GM12878 (cell line): Measurements from ENCODE around the gene NONO. TPM values are rescaled to one million over a fixed set of nuclear protein-coding genes. Genes with fewer than 3 reads are reported as not detected.

Source experiments
- ATAC-seq: fragments of 200-7000 bp; cut with Tn5 transposase; 3 replicates; pipeline ENCODE4 v1.9.1; 2020; ENCODE audit warnings: mild to moderate bottlenecking, moderate library complexity
- BruUV-seq: library from RNA; stranded (reverse); fragments of 400-500 nt; replicated peaks from 2 replicates; lab custom pipeline; 2021; lab: Mats Ljungman, UMichigan
- CTCF ChIA-PET: fragments of 300-600 bp; sonication (Branson Sonifier 250); formaldehyde crosslinking; extraction: SDS; loops from one replicate; lab custom pipeline; 2021; ENCODE audit warnings: inconsistent platforms; lab: Yijun Ruan, JAX
- POLR2A ChIA-PET: fragments of 350-600 bp; formaldehyde crosslinking; extraction: SDS; loops from one replicate; lab custom pipeline; 2021; ENCODE audit warnings: inconsistent platforms; lab: Charles Lee
- RAD21 ChIA-PET: fragments of 300-600 bp; sonication (Branson Sonifier 250); formaldehyde crosslinking; loops from one replicate; lab custom pipeline; 2023; ENCODE audit warnings: antibody characterized with exemption; ENCODE audit not compliant: unreplicated experiment; lab: Charles Lee
- SMC1A ChIA-PET: fragments of 300-600 bp; sonication (Branson Sonifier 250); formaldehyde crosslinking; loops from one replicate; lab custom pipeline; 2023; ENCODE audit not compliant: unreplicated experiment, uncharacterized antibody; lab: Charles Lee
- DNase-seq: peaks from one replicate; pipeline ENCODE4 v3.0.0-alpha.2; 2011; ENCODE audit warnings: low read depth, low spot score
- FAIRE-seq: peaks from 3 replicates; lab custom pipeline; 2011; peaks lifted over from hg19 to GRCh38; lab: Jason Lieb, UNC
- H2AFZ ChIP-seq: 2 replicates; pipeline ENCODE4 v1.6.0; 2011; ENCODE audit warnings: low read depth, low read length, control low read depth; ENCODE audit not compliant: control insufficient read depth
- H3K27ac ChIP-seq: 2 replicates; pipeline ENCODE4 v1.5.1; 2011; ENCODE audit warnings: control low read depth; ENCODE audit not compliant: control insufficient read depth, insufficient read depth
- H3K27me3 ChIP-seq, 2 experiments: replicated peaks in 1 of 2; 2 replicates each; pipeline versions ENCODE4 v1.6.0 to v1.6.1; 2011; ENCODE audit warnings: low read length in 1 of 2; ENCODE audit not compliant: control insufficient read depth in 2 of 2, insufficient read depth in 2 of 2
- H3K36me3 ChIP-seq, 2 experiments: 2 replicates each; pipeline ENCODE4 v1.5.1; 2011; ENCODE audit warnings: low read length in 1 of 2; ENCODE audit not compliant: control insufficient read depth in 2 of 2, insufficient read depth in 2 of 2
- H3K4me1 ChIP-seq: 2 replicates; pipeline ENCODE4 v1.6.1; 2011; ENCODE audit warnings: mild to moderate bottlenecking, low read length, moderate library complexity, mixed read lengths; ENCODE audit not compliant: control insufficient read depth, insufficient read depth
- H3K4me2 ChIP-seq: 2 replicates; pipeline ENCODE4 v1.6.0; 2011; ENCODE audit warnings: control low read depth; ENCODE audit not compliant: control insufficient read depth, insufficient read depth
- H3K4me3 ChIP-seq: fragments of 200-600 bp; sonication (generic); 2 replicates; pipeline ENCODE4 v1.5.1; 2016
- H3K79me2 ChIP-seq: 2 replicates; pipeline ENCODE4 v1.6.0; 2011; ENCODE audit warnings: low read length; ENCODE audit not compliant: control insufficient read depth, insufficient read depth
- H3K9ac ChIP-seq: 2 replicates; pipeline ENCODE4 v1.8.0; 2011; ENCODE audit warnings: low read length, control low read depth, mixed read lengths; ENCODE audit not compliant: control insufficient read depth, insufficient read depth
- H3K9me3 ChIP-seq: replicated peaks from 3 replicates; pipeline ENCODE4 v1.5.1; 2011; ENCODE audit warnings: mild to moderate bottlenecking, low read length; ENCODE audit not compliant: control insufficient read depth, insufficient read depth
- H4K20me1 ChIP-seq: 2 replicates; pipeline ENCODE4 v1.6.0; 2011; ENCODE audit not compliant: control insufficient read depth, insufficient read depth
- BRCA1 ChIP-seq: IDR thresholded peaks from 2 replicates; pipeline ENCODE4 v1.6.1; 2011; ENCODE audit warnings: low read depth, low read length, improper control_type of control experiment
- CHD2 ChIP-seq: IDR thresholded peaks from 2 replicates; pipeline ENCODE4 v1.6.1; 2011; ENCODE audit warnings: low read depth, low read length, improper control_type of control experiment, borderline replicate concordance
- POLR2AphosphoS5 ChIP-seq: IDR thresholded peaks from 2 replicates; pipeline ENCODE4 v1.6.1; 2011; ENCODE audit warnings: mild to moderate bottlenecking, low read length, inconsistent platforms
- POU2F2 ChIP-seq: IDR thresholded peaks from 3 replicates; pipeline ENCODE4 v1.6.1; 2011; ENCODE audit warnings: low read depth, mild to moderate bottlenecking, low read length, borderline replicate concordance
- ZNF384 ChIP-seq: IDR thresholded peaks from 2 replicates; pipeline ENCODE4 v1.6.1; 2012; ENCODE audit warnings: low read depth, mild to moderate bottlenecking, low read length, improper control_type of control experiment, borderline replicate concordance
- ZZZ3 ChIP-seq: IDR thresholded peaks from 2 replicates; pipeline ENCODE4 v1.6.1; 2011; ENCODE audit warnings: low read depth; ENCODE audit not compliant: control insufficient read depth, insufficient read length
- WGBS: methylation state at CpG from one replicate; pipeline ENCODE4 v1.1.6; 2016; ENCODE audit warnings: low lambda C conversion rate; ENCODE audit not compliant: insufficient replicate concordance, insufficient coverage; ENCODE audit errors: missing lambda C conversion rate; 5-methylcytosine and 5-hydroxymethylcytosine counted together
- in situ Hi-C: fragments of 300-500 bp; cut with MboI; formaldehyde crosslinking; loops from 9 replicates; pipeline ENCODE4 v1.14.3; 2018; ENCODE audit warnings: mixed read lengths
- intact Hi-C: fragments of 100-400 bp; cut with micrococcal nuclease; formaldehyde crosslinking; loops from one replicate; pipeline ENCODE4 v1.14.2; 2022; ENCODE audit not compliant: unreplicated experiment
- polyA plus RNA-seq, 11 experiments: library from polyadenylated mRNA; depleted of rRNA in 4 of 11; unstranded in 6 of 11; stranded (reverse) in 5 of 11; fragments of >200 nt; fragmentation: Nextera tagmentation in 4 of 11; fragmentation: Illumina TruSeq in 1 of 11; extraction: Ambion mirVana in 4 of 11; extraction: Trizol in 1 of 11; gene quantifications; 1 replicate in 1 of 11; 2 replicates in 10 of 11; pipeline versions ENCODE4 v1.2.1 to v1.2.3, GENCODE V29; 2011 to 2016; ENCODE audit warnings: inconsistent platforms in 2 of 11, missing spikeins in 2 of 11, low read depth in 1 of 11
- total RNA-seq, 4 experiments: library from RNA; depleted of rRNA in 3 of 4; stranded (reverse); fragments of >200 nt in 3 of 4; fragmentation: Illumina TruSeq in 1 of 4; extraction: Trizol in 1 of 4; gene quantifications; 2 replicates each; pipeline versions ENCODE4 v1.2.1 to v1.2.3, GENCODE V29; 2013 to 2021
- TF ChIP-seq, protein P1 (sequence below): fragments of 450-650 bp; IDR thresholded peaks from 2 replicates; pipeline ENCODE4 v1.6.1; 2018; ENCODE audit warnings: borderline replicate concordance, mild to moderate bottlenecking; ENCODE audit not compliant: partially characterized antibody

NONO gene
- total and polyA plus RNA-seq, 10 of the 15 experiments (the other 5 are each of a cell fraction or from before 2014, with no cell fraction given), result 206 to 505 (median 373) TPM

DNA sequence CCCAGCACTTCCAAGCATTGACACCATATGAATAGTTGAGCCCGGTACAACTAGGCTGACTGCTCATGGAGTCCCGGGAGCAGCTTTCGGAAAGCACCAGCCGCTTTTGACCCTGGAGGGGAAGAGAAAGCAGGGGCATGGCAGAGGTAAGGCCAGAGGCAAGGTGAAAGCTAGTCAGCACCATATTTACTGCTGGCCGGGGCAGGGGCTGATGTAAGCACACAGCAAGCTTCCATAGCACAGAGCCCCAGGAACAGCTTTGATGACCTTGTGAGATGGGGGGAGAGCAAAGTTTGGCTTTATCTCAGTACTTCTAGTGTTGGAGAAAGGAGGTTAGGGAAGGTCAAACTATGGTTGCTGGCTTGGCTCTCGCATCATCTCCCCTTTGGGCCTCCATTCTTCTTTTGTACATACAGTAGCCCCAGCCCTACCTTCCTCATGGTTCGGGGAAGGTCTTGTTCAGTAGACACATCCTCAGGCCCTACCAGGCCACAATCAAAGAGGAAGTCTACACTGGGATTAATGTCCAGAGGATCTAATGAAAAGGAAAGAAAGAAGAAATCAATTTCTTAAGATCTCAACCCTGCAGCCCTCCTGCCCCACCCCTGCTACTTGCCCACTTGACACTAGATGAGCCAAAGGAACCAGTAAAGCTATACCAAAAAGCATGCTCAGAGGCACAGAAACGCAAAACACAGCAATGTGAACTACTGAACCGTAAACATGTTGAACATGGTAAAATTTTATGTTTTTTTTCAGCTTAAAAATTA, 38.9 kb upstream of the NONO start:
- intact Hi-C loops, result no loop called here
- CTCF ChIA-PET, result no interaction called here
- no peaks in the 10 kb centered on the region for H3K27me3 ChIP-seq
- H3K36me3 ChIP-seq, result peaks cover 0 to 6% of the 10 kb centered on the region in 2 experiments; a peak in 3 of 4 replicates
- no peak overlapping the region for H3K4me3 ChIP-seq
- no peaks in the 10 kb centered on the region for H3K9me3 ChIP-seq
- H3K4me1 ChIP-seq, result no peaks in the 10 kb centered on the region
- FAIRE-seq, result no peak
- no peak overlapping the region for H2AFZ ChIP-seq
- RAD21 ChIA-PET, result no interaction called here
- H3K4me2 ChIP-seq, result no peak overlapping the region
- in situ Hi-C loops, result no loop called here
- SMC1A ChIA-PET, result no interaction called here
- H3K9ac ChIP-seq, result no peak overlapping the region
- POLR2A ChIA-PET, result no interaction called here
- H3K79me2 ChIP-seq, result no peaks in the 10 kb centered on the region
- H4K20me1 ChIP-seq, result no peaks in the 10 kb centered on the region
- DNase-seq, result no peak
- ATAC-seq, result no peak
- 68% methylated on average over 9 of the region's 9 CpGs for WGBS
- TF ChIP-seq ZZZ3 (no peak), ZNF384 (no peak), POLR2AphosphoS5 (no peak), BRCA1 (no peak), POU2F2 (no peak), CHD2 (no peak)
- TF ChIP-seq, protein P1, sequence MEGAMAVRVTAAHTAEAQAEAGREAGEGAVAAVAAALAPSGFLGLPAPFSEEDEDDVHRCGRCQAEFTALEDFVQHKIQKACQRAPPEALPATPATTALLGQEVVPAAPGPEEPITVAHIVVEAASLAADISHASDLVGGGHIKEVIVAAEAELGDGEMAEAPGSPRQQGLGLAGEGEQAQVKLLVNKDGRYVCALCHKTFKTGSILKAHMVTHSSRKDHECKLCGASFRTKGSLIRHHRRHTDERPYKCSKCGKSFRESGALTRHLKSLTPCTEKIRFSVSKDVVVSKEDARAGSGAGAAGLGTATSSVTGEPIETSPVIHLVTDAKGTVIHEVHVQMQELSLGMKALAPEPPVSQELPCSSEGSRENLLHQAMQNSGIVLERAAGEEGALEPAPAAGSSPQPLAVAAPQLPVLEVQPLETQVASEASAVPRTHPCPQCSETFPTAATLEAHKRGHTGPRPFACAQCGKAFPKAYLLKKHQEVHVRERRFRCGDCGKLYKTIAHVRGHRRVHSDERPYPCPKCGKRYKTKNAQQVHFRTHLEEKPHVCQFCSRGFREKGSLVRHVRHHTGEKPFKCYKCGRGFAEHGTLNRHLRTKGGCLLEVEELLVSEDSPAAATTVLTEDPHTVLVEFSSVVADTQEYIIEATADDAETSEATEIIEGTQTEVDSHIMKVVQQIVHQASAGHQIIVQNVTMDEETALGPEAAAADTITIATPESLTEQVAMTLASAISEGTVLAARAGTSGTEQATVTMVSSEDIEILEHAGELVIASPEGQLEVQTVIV, result no peak
- BruUV-seq, result no TSS peak
- H3K27ac ChIP-seq, result no peak overlapping the region
